AG09319 (cell line): ENCODE data around the gene TMEM63C.

Experiments
- DNase-seq: peaks from one replicate; pipeline ENCODE4 v3.0.0-alpha.2; 2010; ENCODE audit warnings: low read depth; ENCODE audit errors: extremely low read depth
- CTCF ChIP-seq: IDR thresholded peaks from 2 replicates; pipeline ENCODE4 v1.5.1; 2011; ENCODE audit warnings: low read depth, mild to moderate bottlenecking, inconsistent platforms, low read length, moderate library complexity

TMEM63C gene

DNA sequence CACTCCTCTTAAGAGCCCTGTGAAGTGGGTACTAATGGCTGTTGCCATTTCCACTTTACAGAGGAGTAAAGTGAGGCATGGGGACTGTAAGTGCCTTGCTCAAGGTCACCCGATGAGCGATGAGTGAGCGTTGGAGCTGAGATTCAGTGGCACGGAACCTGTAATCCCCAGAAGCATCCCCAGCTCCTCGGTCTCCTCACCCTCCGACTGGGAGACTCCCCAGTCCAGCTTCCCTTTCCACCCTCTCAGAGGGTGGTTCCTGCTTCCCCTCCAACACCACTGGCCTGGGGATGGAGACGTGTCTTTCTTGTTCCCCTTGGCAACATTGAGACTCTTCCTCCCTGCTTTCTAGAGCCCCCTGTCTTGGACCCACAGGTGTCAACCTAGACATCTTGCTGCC, 32.6 kb downstream of the TMEM63C start:
- no peak for TF ChIP-seq CTCF

GRCh38 chr14:77217551-77217950, 36.0 kb downstream of the TMEM63C start:
- no peak for TF ChIP-seq CTCF
- no peak for DNase-seq

More for the DNA sequence above, 32.6 kb downstream of the TMEM63C start:
- no peak for DNase-seq

DNA sequence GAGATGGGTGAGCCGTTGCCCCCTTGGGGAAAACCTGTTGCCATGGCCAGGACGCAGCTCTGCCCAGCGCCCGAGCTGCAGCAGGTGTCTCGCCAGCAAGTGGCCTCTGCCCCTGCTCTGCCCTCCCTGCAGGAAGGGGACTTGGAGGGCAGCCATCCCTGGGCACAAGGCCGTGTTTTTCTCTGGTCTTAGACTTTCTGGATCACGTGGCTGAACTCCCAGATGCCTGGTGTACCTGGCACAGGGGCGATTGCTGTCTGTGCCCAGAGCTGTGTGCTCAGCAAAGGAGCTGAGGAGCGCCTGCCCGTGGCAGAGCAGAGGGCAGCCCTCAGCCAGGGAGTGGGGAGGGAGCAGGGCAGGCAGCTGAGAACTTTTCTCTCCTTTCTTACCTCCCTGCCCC, 38.0 kb downstream of the TMEM63C start:
- TF ChIP-seq CTCF = no peak
- no peak for DNase-seq

DNA sequence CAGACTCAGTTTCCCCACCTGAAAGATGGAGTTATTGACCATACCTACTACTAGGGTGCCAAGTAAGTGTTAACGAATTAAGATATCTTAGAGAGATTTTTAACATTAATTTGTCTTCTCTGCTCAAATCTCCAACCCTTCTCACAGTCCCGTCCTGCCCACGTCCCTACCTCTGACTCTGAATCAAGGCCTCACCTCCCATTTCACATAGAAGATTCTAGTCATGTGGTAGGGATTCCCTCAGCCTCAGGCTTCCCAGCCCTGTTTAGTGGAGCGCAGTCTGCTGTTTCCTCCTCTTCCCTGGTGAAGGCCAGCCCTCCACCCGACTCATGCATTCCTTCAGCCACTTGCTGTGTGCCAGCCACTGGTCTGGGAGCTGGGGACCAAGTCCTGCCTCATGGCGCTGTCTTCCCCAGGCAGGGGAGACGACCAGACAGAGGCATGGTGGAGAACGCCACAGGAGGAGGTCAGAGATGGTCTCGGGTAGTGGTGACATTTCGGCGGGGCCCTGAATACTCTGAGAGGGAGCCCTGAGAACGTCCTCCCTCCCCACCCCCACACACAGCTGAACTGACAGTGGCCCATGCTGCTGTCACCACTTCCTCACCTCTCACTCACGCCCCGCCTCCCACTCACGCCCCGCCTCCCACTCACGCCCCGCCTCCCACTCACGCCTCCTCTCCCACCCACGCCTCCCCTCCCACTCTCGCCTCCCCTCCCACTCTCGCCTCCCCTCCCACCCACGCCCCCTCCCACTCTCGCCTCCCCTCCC, 38.8 kb downstream of the TMEM63C start:
- TF ChIP-seq CTCF = no peak
- DNase-seq = no peak

- DNase-seq = no peak
- no peak for TF ChIP-seq CTCF
Measured at GRCh38 chr14:77221241-77221871, 39.8 kb downstream of the TMEM63C start.

DNA sequence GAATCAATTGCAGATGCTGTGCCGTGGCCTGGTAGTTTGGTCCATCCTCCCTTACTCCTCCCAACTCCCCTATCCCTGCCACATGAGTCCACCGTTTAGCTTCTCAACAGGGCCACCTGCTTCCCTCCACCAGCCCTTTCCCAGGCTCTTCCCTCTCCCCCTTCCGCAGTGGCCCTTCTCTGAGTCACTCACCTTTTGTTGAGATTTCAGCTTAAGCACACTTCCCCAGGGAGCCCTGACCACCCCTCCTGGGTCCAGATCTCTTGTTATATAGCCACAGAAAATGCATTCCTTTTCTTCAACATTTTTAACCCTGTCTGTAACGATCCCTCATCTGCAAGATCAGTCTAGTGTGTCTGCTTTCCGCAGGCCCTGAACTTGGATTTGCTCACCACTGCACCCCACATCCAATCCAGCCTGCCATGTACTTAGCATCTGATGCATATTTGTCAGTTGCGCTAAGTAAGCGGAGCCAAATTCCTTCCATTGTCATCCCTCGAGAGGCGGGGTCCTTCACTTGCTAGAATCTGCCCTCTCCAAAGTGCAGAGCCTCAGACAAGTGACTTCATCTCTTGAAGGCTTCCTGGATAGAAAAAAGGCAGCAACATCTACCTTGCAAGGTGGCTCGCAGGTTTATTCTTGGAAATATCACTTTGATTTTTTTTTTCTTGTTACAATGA, 41.1 kb downstream of the TMEM63C start:
- no peak for TF ChIP-seq CTCF

DNA sequence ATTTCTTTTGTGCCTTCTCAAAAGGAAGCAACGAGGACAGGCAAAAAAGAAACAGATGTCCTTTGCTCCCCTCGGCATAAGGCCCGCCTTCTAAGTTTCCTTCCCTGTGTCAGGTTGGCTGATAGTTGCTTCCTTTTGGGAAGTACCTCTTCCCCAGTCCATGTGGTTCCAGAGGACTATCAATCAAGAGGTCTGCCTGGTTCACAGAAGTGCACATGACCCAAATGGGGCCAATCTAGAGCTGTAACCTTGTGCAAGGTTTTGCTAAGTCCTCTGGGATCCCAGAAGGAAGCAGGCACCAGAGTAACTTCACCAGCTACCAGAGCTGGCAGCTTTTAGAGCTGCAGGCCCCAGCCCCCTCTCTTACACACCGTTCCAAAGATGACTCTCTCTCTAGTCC, 42.6 kb downstream of the TMEM63C start:
- TF ChIP-seq CTCF = no peak
- DNase-seq = no peak

More for the DNA sequence above, 41.1 kb downstream of the TMEM63C start:
- DNase-seq = no peak
